ENCODE results near the gene RBMS2.
"Not testable (repeated sequence)": the region's sequence is repeated elsewhere in the genome, so short reads cannot be mapped to it uniquely, and the experiment has no call there.

- not testable (repeated sequence) for TF ChIP-seq EZH2 (IDR thresholded peaks at IDR 0.05; ENCODE audit: insufficient read depth, poor library complexity, severe bottlenecking); EZH2phosphoT487 (IDR thresholded peaks at IDR 0.05; ENCODE audit: insufficient read depth, low read depth)
Measured at GRCh38 chr12:56494106-56494415, 27.6 kb upstream of the RBMS2 start.

Measured in GM23248 (cell line).